Measurements from ENCODE around the gene SLC2A6.

SLC2A6 gene

DNA sequence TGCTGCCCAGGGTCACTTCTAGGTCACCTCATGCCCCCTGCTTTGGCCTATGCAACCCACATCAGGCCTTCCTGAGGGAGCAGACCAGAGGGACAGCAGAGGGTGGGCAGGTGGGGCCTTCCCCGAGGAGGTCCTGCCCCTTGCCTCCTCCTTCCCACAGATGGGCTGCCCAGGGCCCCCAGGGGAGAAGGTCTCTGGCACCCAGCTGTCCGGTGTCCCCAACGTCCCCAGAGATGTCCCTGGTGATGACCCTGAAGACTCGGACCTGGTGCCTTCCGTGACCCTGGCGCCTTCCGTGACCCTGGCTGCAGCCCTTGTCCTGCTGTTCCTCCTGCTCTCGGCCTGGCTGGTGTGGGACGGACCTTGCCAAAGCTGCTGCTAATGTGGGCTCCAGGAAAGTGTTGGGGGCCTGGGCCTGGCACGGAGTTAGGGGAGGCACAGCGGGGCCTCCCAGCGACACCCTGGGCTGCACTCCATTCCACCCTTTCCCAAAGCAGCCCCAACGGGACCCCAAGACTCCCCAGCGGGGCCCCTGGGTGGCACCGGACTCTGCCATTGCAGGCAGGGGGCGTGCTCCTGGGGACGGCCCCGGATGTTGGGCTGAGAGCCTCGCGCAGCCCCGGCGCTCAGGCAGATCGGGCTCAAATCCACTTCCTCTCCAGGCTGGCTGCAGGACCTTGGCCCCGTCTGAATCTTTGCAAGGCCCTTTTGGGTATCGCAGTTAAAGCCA, 6.8 kb upstream of the SLC2A6 start:
- H3K4me1 Mint-ChIP-seq: peaks cover 13% of the 10 kb centered on the region
- TF ChIP-seq, protein P1, sequence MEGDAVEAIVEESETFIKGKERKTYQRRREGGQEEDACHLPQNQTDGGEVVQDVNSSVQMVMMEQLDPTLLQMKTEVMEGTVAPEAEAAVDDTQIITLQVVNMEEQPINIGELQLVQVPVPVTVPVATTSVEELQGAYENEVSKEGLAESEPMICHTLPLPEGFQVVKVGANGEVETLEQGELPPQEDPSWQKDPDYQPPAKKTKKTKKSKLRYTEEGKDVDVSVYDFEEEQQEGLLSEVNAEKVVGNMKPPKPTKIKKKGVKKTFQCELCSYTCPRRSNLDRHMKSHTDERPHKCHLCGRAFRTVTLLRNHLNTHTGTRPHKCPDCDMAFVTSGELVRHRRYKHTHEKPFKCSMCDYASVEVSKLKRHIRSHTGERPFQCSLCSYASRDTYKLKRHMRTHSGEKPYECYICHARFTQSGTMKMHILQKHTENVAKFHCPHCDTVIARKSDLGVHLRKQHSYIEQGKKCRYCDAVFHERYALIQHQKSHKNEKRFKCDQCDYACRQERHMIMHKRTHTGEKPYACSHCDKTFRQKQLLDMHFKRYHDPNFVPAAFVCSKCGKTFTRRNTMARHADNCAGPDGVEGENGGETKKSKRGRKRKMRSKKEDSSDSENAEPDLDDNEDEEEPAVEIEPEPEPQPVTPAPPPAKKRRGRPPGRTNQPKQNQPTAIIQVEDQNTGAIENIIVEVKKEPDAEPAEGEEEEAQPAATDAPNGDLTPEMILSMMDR (IDR thresholded peaks at IDR 0.05; ENCODE audit: unreplicated experiment in 3 of 3): no peak
- no peak overlapping the region for H3K27ac Mint-ChIP-seq
- H3K36me3 Mint-ChIP-seq (ENCODE audit: low read depth): no peaks in the 10 kb centered on the region
- no peaks in the 10 kb centered on the region for H3K9me3 Mint-ChIP-seq
- no peak overlapping the region for H3K4me3 Mint-ChIP-seq
- peaks cover 35% of the 10 kb centered on the region for H3K27me3 Mint-ChIP-seq (ENCODE audit: low read depth)

- Mint-ChIP-seq H3K27me3 (ENCODE audit: low read depth) (peaks cover 35% of the 10 kb centered on the region), H3K9me3 (no peaks in the 10 kb centered on the region), H3K4me1 (peaks cover 13% of the 10 kb centered on the region), H3K4me3 (no peak overlapping the region), H3K36me3 (ENCODE audit: low read depth) (no peaks in the 10 kb centered on the region), H3K27ac (no peak overlapping the region)
- TF ChIP-seq, protein P1 (IDR thresholded peaks at IDR 0.05; ENCODE audit: unreplicated experiment in 3 of 3): no peak
Measured at GRCh38 chr9:133484671-133485437, 6.0 kb upstream of the SLC2A6 start.

DNA sequence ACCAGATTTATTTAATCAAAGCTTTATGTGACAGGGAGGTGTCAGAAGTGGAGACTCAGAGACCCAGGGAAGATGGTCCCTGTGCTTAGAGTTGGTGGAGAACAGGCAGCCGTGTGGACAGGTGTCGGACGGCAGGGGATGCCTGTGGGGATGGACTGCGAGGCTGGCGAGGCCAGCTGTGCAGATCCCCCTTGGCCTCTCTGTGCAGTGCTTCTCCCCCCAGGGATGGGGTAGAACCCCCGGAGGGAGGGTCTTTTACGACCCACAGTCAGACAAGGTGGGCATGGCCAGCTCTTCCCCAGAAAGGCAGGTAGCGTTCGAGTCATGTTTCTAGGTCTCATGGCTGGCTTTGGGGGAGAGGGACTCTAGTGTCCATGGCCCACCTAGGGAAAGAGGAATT, 4.7 kb upstream of the SLC2A6 start:
- H3K36me3 Mint-ChIP-seq (ENCODE audit: low read depth): no peaks in the 10 kb centered on the region
- H3K4me1 Mint-ChIP-seq: peaks cover 7% of the 10 kb centered on the region
- H3K4me3 Mint-ChIP-seq: no peak overlapping the region
- no peaks in the 10 kb centered on the region for H3K9me3 Mint-ChIP-seq
- no peak overlapping the region for H3K27ac Mint-ChIP-seq
- TF ChIP-seq, protein P1 (IDR thresholded peaks at IDR 0.05; ENCODE audit: unreplicated experiment in 3 of 3): no peak
- peaks cover 28% of the 10 kb centered on the region for H3K27me3 Mint-ChIP-seq (ENCODE audit: low read depth)

GRCh38 chr9:133477992-133478850, 678 bp downstream of the SLC2A6 start:
- peaks cover 16% of the 10 kb centered on the region for H3K27me3 Mint-ChIP-seq (ENCODE audit: low read depth)
- H3K4me3 Mint-ChIP-seq: peak overlapping the region; percentile 28 to 65 (median 44)
- H3K27ac Mint-ChIP-seq: no peak overlapping the region
- H3K36me3 Mint-ChIP-seq (ENCODE audit: low read depth): no peaks in the 10 kb centered on the region
- no peaks in the 10 kb centered on the region for H3K4me1 Mint-ChIP-seq
- no peaks in the 10 kb centered on the region for H3K9me3 Mint-ChIP-seq
- TF ChIP-seq, protein P1 (IDR thresholded peaks at IDR 0.05; ENCODE audit: unreplicated experiment in 3 of 3): no peak

- H3K36me3 Mint-ChIP-seq (ENCODE audit: low read depth): no peaks in the 10 kb centered on the region
- H3K27me3 Mint-ChIP-seq (ENCODE audit: low read depth): peaks cover 15% of the 10 kb centered on the region
- H3K27ac Mint-ChIP-seq: no peak overlapping the region
- no peaks in the 10 kb centered on the region for H3K4me1 Mint-ChIP-seq
- peak overlapping the region in 2 of 3 experiments; percentile 28 to 44 for H3K4me3 Mint-ChIP-seq
- TF ChIP-seq, protein P1 (IDR thresholded peaks at IDR 0.05; ENCODE audit: unreplicated experiment in 3 of 3): no peak
- H3K9me3 Mint-ChIP-seq: no peaks in the 10 kb centered on the region
Measured at GRCh38 chr9:133477461-133477860, 1.4 kb downstream of the SLC2A6 start.
